AG09319 (cell line): ENCODE data around the gene CAP1.
"Not testable (repeated sequence)": the region's sequence is repeated elsewhere in the genome, so short reads cannot be mapped to it uniquely, and the experiment has no call there.

Source experiments
- DNase-seq: peaks from one replicate; pipeline ENCODE4 v3.0.0-alpha.2; 2010; ENCODE audit warnings: low read depth; ENCODE audit errors: extremely low read depth
- TF ChIP-seq, protein P1 (sequence below): IDR thresholded peaks from 2 replicates; pipeline ENCODE4 v1.5.1; 2011; ENCODE audit warnings: low read depth, mild to moderate bottlenecking, inconsistent platforms, low read length, moderate library complexity

The CAP1 gene

DNA sequence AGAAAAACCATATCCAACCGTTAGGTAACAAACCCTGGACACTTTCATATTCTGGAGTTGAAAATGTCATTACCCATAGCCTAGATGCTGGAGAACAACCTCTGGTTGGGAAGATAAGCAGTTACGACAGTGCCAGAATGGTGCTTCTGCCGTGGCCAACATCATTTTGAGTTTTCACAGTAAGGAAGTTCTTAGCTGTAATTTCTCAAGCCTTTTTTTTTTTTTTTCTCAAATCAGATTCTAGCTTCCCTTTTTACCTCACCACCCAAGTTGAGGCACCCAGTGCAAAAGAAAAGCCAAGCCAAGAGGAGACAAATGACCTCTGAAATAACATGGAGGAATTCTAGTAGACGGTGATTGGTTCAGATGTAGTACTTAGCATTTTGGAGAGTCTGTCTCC lies 34.7 kb downstream of the CAP1 start:
- TF ChIP-seq, protein P1, sequence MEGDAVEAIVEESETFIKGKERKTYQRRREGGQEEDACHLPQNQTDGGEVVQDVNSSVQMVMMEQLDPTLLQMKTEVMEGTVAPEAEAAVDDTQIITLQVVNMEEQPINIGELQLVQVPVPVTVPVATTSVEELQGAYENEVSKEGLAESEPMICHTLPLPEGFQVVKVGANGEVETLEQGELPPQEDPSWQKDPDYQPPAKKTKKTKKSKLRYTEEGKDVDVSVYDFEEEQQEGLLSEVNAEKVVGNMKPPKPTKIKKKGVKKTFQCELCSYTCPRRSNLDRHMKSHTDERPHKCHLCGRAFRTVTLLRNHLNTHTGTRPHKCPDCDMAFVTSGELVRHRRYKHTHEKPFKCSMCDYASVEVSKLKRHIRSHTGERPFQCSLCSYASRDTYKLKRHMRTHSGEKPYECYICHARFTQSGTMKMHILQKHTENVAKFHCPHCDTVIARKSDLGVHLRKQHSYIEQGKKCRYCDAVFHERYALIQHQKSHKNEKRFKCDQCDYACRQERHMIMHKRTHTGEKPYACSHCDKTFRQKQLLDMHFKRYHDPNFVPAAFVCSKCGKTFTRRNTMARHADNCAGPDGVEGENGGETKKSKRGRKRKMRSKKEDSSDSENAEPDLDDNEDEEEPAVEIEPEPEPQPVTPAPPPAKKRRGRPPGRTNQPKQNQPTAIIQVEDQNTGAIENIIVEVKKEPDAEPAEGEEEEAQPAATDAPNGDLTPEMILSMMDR: no peak
- no peak for DNase-seq

DNA sequence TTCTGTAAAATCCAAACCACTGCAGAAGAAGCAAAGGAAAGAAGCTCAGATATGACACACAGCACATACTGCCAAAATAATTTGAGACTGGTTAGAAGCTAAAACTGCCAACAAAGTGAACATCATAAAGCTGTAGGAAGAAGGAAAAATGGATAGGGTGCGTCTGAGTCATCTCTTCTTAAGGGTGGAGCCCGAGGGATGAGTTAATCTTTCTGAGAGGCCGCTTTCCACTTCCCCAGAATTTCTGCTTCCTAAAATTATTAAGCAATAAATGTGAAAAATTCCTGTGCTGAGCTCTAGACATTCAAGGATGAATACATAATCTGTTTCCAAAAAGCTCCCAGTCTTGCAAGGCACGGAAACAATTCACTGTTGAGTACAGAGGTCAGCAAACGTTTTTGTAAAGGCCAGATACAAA lies 36.4 kb downstream of the CAP1 start:
- TF ChIP-seq, protein P1: no peak
- DNase-seq: peak; percentile 56

DNA sequence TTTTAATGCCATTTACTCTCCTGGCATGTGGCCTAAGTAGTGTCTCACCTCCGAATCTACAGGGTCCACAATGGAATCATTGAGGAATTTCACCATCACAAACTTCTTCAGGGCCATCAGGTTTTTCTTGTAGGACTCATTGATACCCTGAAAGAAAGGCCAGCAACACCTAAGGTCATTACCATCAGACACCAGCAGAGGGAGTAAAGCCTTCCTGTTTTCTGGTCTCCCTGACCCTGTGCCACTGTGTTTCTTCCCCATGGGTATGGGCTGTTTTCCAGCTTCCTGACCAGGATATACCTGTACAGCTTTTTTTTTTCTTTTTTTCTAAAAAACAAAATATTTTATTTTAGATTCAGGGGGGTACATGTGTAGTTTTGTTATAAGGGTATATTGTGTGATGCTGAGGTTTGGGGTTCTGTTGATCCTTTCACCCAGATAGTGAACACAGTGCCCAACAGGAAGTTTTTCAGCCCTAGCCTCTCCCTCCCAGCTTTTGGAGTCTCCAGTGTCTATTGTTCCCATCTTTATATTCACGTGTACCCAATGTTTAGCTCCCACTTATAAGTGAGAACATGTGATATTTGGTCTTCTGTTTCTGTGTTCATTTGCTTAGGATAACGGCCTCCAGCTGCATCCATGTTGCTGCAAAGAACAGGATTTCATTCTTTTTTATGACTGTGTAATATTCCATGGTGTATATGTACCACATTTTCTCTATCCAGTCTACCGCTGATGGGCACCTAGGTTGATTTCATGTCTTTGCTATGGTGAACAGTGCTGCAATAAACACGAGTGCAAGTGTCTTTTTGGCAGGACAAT lies 38.2 kb downstream of the CAP1 start:
- TF ChIP-seq, protein P1: peak; percentile 81
- DNase-seq: no peak

DNA sequence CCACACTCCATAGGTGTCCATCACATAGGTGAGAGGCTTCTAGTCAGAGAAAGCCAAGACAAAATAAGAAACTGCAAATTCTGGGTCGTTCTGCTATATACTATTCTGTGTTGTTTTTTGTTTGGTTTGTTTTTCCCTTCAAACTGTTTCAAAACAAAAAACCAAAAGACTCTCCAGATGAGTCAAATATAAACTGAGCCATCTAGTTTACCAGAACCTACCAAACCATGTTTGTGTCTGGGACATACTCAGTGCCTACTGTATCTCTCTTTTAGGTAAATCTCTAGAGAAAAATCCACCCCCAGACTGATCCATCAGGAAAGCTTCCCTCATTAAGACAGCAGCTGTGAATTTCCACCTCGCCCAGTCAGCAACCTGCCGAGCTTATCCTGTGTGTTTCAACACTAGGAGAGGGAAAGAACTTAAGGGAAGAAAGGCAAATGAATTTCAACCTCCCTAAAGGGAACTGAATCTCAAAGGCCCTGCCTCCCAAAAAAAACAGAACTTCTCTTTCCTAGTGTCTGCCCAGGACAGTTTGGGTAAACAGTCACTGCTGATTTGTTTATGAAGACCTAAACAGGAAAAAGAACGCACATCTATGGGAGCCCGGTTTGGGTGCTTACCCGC lies 39.4 kb downstream of the CAP1 start:
- DNase-seq: no peak

DNA sequence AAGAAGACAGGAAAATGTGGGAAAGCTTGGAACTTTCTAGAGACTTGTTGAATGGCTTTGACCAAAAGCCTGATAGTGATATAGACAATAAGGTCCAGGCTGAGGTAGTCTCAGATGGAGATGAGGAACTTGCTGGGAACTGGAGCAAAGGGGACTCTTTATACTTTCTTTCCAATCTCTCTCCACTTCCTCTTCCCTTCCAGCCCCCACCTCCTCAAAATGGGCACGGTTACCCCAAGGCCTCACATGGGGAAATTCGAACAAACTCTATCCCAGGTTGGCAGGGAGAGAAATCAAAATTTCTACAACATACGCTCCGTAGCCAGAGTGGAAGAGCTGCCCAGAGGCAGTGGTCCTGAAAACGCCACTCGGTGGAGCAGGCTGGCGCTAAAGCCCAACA lies 41.3 kb downstream of the CAP1 start:
- DNase-seq: no peak
- TF ChIP-seq, protein P1: no peak

More for the DNA sequence above, 39.4 kb downstream of the CAP1 start:
- TF ChIP-seq, protein P1: no peak

DNA sequence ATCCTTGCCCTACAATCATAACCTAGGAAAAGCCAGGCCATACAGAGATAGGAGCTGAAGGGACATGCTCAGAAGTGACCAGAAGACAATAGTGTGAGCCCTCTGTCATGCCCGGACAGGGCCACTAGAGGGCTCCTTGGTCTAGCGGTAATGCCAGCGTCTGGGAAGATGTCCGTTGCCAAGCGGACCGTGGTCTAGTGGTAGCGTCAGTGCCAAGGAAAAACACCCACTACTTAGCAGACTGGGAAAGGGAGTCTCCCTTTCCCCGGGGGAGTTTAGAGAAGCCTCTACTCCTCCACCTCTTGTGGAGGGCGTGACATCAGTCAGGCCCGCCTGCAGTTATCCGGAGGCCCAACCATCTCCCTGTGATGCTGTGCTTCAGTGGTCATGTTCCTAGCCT lies 44.2 kb downstream of the CAP1 start:
- TF ChIP-seq, protein P1: peak; percentile 68
- not testable (repeated sequence) for DNase-seq

DNA sequence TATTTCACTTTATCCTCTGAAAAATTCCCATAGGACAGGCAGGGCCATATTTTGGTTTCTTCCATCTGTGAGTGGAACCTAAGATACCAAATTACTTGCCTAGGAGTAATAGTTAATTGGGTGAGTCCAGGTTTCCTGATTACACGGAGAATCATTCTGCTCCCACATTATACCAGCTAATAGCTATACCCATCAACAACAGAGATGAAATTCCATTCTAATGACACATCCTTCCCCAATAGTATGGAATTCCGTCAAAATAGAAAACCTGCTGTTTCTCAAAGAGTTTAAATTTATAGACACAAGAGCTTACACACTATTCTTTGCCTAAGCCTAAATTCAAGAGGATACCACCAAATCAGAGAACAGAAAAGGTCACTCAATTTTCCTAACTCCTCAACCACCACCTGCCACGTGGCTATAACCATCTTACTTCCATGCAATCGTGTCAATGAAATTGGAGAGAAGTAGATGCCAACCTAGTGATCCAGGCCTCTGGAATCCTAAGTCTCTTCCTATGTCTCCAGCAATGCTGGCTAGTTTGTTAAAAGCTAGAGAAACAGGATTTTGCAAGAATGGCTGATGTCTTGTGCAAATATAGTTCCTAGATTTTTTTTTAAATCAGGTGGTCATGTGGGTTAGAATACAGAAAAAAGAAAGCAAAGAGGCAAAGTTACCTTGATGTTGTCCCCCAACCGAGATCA lies 50.3 kb downstream of the CAP1 start:
- TF ChIP-seq, protein P1: no peak
- DNase-seq: no peak
